Measurements from ENCODE around the gene LGI4.

The LGI4 gene

GRCh38 chr19:35123573-35123972, 11.3 kb downstream of the LGI4 start:
- DNase-seq (ENCODE audit: low read depth in 2 of 2): no peak

DNA sequence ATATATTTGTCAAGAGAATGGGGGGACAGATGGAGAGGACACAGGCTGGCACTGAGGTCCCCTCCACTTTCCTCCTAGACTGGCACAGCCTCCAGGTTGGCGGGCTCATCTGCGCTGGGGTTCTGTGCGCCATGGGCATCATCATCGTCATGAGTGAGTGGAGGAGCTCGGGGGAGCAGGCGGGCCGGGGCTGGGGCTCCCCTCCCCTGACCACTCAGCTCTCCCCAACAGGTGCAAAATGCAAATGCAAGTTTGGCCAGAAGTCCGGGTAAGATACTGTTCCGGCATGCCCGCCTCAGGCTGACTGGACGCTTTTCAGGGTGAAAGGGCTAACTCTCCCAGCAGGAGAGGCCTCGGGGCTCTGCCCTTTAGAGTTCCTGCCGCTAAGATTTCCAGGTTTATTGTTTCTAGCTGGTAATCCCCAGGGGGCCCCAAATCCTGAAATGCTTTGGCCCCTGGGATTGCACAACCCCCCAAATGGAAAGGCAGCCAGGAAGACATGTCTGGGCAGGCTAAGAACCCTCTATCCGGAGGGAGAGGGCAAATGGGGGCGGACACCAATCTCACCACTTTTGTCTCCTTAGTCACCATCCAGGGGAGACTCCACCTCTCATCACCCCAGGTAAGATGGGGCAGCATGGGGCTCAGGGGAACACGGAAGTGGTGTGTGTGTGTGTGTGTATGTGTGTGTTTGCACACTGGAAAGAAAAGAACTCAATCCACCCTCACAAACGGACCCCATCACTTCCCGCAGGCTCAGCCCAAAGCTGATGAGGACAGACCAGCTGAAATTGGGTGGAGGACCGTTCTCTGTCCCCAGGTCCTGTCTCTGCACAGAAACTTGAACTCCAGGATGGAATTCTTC, 11.9 kb downstream of the LGI4 start:
- no peak for DNase-seq (ENCODE audit: low read depth in 2 of 2)

DNA sequence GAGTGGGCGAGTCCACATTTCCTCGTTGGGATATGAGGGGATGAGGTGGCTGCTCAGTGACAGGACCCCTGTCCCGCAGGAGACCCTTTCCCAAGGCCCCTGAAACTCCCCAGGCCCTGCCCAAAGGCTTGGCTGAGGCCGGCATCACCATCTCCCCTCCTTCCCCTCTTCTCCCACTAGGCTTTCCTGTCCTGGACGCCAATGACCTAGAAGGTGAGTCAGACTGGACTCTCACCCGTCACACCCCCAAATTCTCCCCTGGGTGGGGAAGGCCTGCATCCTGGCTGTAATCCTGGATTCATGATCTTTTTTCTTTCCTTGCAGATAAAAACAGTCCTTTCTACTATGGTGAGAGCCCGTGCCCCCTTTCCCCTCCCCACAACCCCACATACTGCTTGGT, 14.0 kb downstream of the LGI4 start:
- no peak for DNase-seq (ENCODE audit: low read depth in 2 of 2)

- DNase-seq (ENCODE audit: low read depth in 2 of 2): no peak
These were observed 14.4 kb downstream of the LGI4 start for GRCh38 chr19:35120492-35120891.

GRCh38 chr19:35119578-35120155, 15.2 kb downstream of the LGI4 start:
- no peak for DNase-seq (ENCODE audit: low read depth in 2 of 2)

- no peak for DNase-seq (ENCODE audit: low read depth in 2 of 2)
These were observed 15.8 kb downstream of the LGI4 start for GRCh38 chr19:35119091-35119490.

DNA sequence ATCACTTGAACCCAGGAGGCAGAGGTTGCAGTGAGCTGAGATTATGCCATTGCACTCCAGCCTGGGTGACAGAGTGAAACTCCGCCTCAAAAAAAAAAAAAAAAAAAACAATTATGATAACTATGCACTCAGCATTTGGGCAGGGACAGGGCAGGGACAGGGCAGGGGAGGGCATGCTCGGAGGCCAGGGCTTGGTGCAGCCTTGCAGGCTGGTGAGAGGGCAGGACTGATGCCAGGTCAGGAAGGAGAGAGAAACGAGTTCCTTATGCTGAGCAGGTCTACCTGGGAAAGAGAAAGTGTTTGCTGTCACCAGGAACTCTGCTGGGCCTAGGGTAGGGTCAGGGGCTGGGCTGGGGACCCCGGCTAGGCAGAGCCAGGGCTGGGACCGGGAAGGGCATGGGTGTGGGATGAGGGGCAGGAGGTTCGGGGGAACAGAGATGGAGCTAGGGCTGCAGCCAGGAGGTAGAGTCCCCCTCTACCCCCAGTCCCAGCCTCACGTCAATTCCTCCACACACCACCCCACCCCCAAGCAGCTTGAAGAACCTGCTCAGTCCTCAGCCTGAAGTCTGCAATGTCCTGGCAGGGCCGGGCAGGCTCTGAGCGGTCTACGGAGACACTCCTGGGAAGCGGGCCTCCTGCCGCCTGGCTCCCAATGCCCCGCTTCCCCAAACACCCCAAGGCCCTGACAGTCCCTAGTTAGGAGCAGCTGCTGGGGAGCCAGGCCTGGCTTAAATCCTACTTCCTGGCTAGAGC, 16.4 kb downstream of the LGI4 start:
- no peak for DNase-seq (ENCODE audit: low read depth in 2 of 2)

GRCh38 chr19:35117799-35118198, 17.1 kb downstream of the LGI4 start:
- no peak for DNase-seq (ENCODE audit: low read depth in 2 of 2)

GRCh38 chr19:35117116-35117515, 17.7 kb downstream of the LGI4 start:
- DNase-seq (ENCODE audit: low read depth in 2 of 2): no peak

- DNase-seq (ENCODE audit: low read depth in 2 of 2): no peak
These were observed 18.6 kb downstream of the LGI4 start for GRCh38 chr19:35116072-35116801.

- no peak for DNase-seq (ENCODE audit: low read depth in 2 of 2)
These were observed 19.5 kb downstream of the LGI4 start, which contains the start of gene FXYD3 for GRCh38 chr19:35115177-35115951. Gene FXYD3, plus strand, starts transcription at chr19:35115823. Its CDS starts 3,554 bp downstream, at chr19:35119377.

DNA sequence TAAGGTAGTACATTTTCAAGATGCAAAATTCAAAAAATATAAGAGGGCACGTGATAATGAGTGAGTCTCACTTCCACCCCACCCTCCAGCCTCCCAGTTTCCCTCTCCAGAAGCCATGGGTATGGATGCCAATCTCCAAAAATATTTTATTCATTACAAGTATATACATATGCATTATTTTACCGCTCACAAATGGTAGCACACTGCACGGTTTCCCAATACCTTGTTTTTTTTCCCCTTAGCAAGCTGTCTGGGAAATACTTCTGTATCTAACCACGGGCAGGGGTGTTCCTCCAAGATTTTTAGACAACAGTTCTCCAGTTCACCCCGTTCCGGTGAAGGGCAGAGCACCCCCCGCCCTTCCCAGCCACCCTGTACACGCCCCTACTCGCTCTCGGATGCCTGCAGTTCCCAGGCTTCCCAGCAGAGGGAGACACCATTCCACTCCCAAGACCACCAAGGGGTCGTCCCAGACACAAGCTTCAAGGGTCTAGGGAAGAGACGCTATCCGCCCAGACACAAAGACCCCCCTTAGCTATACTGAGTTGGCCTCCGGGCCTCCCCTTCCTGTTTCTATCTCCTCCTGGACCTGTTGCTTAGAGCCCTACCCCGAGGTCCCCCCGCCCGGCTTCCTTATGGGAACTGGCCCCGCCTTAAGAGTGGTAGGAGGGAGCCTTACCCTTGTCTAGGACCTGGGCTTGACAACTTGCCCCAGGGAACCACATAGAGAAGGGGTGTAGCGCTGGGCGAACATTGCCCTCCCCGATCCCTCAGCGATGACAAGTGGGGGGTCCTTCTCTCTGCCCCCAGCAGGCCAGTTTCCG, 20.3 kb downstream of the LGI4 start:
- DNase-seq (ENCODE audit: low read depth in 2 of 2): peak; percentile 61 to 69

- no peak for DNase-seq (ENCODE audit: low read depth in 2 of 2)
These were observed 21.7 kb downstream of the LGI4 start for GRCh38 chr19:35112995-35113688.

DNA sequence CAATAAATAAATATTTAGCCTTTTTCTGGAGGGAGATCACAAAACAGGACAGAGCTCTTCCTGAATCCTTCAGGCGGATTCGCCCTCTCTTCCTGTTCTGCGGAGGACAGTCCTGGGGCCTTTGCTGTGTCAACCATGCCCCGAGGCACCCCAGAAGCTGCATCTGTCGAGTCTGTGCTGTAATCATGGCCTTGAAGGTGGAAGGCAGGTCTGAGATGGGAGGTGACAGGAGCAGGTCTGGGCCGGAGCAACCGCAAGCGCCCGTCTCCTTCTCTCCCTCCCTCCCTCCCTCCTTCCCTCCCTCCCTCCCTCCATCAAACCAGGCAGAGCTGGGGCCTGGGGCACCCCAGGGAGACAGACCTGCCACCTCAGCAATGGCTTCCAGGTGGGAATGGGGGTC, 23.9 kb downstream of the LGI4 start:
- DNase-seq (ENCODE audit: low read depth in 2 of 2): no peak

DNA sequence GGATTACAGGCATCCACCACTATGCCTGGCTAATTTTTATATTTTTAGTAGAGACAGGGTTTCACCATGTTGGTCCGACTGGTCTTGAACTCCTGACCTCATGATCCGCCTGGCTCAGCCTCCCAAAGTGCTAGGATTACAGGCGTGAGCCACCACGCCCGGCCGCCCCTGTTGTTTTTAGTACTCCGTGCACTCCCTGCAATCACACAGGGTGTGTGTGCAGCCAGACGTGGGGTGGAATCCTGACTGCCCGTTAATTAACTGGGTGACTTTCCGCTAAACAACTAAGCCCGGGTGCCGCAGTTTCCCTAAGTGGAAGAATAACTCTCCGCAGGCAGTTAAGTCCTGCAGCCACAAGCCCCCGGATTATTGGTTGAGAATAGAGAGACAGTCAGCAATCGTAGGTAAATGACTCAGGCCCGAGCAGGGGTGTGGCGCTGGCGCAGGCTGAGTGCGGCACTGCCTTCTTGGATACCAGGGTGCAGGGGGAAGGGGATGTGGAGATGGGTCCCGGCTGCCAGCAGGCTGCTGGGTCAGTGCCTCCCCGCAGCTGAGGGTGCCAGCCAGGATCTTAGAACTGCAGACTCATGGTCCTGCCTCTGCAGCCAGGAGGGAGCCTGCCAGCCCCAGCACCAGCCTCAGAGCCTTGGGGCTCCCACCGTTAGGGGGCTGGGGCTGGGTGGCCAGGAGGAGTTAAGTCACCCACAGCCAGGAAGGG, 25.3 kb downstream of the LGI4 start:
- no peak for DNase-seq (ENCODE audit: low read depth in 2 of 2)

GRCh38 chr19:35108730-35109129, 26.1 kb downstream of the LGI4 start:
- no peak for DNase-seq (ENCODE audit: low read depth in 2 of 2)

- peak in 1 of 2 donors; percentile 20 for DNase-seq (ENCODE audit: low read depth in 2 of 2)
These were observed 27.3 kb downstream of the LGI4 start for GRCh38 chr19:35107545-35107944.

GRCh38 chr19:35106898-35107541, 27.8 kb downstream of the LGI4 start:
- no peak for DNase-seq (ENCODE audit: low read depth in 2 of 2)

- no peak for DNase-seq (ENCODE audit: low read depth in 2 of 2)
These were observed 28.6 kb downstream of the LGI4 start for GRCh38 chr19:35106291-35106583.

Data from stimulated activated CD4-positive, alpha-beta T cell treated with anti-CD3 and anti-CD28 coated beads, Interleukin-4, amount 100 ng/mL, for 48 hours (primary cell).